CD4-positive, alpha-beta T cell treated with Interleukin-6 for 4 hours (primary cell): ENCODE measurements around the gene TRIM56.
"Not testable (repeated sequence)": the region's sequence is repeated elsewhere in the genome, so short reads cannot be mapped to it uniquely, and the experiment has no call there.

Experiments
- DNase-seq: peaks from one replicate; pipeline ENCODE4 v3.0.0-alpha.2; 2020; ENCODE audit warnings: mixed read lengths

The TRIM56 gene

DNA sequence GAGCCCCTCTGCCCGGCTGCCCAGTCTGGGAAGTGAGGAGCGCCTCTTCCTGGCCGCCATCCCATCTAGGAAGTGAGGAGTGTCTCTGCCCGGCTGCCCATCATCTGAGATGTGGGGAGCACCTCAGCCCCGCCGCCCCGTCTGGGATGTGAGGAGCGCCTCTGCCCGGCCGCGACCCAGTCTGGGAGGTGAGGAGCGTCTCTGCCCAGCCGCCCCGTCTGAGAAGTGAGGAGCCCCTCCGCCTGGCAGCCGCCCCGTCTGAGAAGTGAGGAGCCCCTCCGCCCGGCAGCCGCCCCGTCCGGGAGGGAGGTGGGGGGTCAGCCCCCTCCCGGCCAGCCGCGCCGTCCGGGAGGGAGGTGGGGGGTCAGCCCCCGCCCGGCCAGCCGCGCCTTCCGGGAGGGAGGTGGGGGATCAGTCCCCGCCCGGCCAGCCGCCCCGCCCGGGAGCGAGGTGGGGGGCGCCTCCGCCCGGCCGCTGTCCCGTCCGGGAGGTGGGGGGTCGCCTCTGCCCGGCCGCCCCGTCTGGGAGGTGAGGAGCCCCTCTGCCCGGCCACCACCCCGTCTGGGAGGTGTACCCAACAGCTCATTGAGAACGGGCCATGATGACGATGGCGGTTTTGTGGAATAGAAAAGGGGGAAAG, 7.1 kb downstream of the TRIM56 start:
- DNase-seq: not testable (repeated sequence)

DNA sequence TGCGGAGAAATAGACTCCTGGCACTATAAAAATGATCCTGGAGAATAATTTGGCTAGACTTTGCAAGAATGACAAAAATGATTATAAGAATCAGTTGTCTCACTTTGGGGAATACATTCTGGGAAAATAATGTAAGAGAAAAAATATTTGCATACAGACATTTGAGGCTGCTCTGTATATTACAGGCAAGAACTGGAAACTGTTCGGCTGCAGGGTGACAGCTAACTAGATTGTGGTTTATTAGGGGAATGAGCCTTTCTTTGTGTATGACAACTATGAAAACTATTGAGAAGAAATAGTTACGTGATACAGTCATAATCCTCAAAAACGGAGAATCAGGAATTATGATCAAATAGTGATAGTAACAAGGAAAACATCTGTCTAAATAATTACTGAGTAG, 8.6 kb downstream of the TRIM56 start:
- no peak for DNase-seq

DNA sequence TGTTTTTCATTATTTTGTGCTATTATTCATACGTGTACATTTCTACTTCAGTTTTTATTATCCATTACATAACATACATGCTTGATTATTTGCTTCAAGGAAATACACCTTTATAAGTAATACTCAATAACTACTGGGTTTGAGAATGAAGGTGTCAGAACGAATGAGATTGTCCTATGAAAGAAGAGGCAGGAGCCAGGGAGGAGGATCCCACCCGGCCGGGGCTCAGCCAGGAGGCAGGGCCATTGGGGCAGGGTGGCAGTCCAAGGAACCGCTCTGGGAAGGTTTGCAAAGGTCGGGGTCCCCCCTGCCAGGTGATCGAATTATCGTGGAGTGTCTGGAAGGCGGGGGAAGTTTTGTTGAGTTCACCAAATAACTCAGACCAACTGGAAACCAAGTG, 9.1 kb downstream of the TRIM56 start:
- no peak for DNase-seq

DNA sequence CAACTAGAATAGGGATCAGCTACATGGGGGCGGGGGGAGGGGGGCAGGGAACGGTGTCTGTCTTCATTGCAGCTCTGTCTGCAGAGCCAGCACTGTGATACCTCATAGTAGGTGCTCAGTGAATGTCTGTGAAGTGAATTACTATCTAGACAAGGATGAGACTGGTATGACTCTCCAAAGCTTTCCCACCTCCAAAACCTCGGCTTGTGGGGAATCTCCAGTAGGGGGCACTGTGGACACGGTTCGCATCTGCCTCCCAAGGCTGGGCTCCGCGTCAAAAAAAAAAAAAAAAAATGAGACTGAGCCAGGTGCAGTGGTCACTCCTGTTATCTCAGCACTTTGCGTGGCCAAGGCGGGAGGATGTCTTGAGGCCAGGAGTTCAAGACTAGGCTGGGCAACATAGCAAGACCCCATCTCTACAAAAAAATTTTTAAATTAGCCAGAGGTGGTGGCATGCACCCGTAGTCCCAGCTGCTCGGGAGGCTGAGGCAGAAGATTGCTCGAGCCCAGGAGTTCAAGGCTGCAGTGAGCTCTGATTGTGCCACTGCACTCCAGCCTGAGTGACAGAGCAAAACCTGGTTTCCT, 9.6 kb downstream of the TRIM56 start:
- DNase-seq: peak; percentile 25

DNA sequence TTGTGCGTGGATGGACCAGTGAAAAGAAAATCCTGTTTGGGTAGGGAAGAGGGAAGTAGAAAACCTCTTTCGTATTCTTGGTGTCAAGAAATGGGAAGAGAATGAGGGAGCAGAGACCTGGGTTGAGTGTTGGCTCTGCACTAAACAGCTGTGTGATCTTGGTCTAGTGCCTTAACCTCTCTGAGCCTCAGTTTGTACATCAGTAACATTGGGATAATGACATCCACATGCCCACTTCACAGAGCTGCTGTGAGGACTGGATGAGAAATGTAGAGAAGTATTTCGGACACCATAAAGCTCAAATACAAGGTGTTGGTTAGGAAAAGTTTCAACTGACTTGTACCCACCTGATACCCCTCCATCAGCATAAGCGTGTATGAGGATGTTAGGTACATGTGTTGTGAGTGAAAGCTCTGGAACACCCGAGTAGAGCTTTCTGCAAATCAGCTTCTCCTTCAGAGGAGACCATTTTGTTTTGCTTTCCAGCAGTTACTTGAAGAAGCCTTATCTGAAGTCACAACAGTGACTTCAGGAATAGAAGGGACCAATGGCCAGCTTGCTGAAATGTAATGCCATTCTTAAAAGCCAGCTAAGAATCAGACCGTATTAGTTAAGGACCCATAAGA, 11.2 kb downstream of the TRIM56 start:
- DNase-seq: no peak

DNA sequence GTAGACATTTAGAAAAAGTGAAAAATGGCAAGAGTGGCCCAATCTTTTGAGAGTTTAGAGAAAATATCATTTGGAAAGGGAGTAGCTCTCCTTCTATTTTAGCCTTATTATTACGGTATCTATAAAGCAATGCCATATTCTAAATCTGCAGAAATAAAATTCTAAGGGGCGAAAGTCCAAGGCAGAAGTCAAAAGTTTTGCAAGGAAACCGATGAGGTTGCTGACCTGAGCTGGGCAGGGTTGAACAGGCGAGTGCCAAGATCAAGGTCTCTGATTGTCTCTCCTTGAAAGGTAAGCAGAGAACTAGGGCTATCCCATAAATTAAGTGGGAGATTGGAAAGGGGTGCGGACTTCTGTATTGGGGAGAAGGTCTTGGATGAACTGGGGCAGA, 11.7 kb downstream of the TRIM56 start:
- DNase-seq: no peak

DNA sequence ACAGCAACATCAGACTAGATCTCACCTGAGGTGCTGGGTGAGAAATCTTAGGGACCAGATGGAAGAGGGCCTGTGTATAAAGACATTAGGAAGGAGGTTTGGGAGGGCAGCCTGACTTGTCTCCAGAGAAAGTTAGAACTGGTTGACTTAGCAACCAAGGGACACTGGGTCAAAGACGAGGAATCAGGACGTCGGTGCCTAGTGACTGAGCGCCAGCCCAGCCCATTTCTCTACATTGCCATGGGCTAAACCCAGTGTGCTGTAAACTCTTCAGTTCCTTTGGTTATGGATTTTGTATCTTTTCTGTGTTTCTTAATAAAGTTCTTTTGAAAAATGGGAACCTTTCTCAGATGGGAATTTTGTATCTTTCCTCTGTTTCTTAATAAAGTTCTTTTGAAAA, 12.3 kb downstream of the TRIM56 start:
- DNase-seq: no peak

DNA sequence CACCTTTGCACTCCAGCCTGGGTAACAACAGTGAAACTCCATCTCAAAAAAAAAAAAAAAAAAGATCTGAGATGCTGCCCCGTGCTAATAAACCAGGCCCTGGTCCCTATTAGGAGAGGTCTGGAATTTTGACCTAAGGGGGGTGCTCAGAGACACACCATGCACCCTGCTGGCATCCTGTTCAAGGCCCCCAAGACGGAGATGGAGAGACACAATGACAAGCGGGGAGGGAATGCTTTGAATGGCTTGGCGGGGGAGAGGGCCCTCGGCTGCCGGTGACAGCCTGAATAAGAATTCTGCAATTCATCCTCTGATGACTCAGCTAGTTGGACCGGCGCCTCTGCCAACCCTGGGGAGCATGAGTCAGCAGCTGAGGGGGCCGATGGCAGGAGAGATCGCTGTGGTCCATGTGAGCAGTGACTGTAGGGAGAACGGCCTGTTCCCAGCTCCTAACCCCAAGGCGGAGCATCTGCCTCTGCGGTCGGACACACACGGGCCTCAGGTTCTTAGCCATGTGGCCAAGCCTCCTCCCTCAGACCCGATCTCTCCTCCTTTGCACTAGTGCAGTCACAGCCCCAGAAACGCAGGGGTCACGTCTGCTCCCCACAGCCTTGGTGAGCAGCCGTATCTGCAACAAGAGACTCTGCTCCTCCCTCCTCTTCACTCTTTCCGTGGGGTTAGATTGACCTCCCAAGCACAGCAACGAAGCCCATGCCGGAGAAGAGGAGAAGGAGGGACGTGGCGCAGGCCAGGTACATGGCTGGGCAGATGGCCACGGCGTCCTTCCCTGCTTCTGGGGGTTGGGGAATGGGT, 14.9 kb downstream of the TRIM56 start:
- peak; percentile 44 for DNase-seq

DNA sequence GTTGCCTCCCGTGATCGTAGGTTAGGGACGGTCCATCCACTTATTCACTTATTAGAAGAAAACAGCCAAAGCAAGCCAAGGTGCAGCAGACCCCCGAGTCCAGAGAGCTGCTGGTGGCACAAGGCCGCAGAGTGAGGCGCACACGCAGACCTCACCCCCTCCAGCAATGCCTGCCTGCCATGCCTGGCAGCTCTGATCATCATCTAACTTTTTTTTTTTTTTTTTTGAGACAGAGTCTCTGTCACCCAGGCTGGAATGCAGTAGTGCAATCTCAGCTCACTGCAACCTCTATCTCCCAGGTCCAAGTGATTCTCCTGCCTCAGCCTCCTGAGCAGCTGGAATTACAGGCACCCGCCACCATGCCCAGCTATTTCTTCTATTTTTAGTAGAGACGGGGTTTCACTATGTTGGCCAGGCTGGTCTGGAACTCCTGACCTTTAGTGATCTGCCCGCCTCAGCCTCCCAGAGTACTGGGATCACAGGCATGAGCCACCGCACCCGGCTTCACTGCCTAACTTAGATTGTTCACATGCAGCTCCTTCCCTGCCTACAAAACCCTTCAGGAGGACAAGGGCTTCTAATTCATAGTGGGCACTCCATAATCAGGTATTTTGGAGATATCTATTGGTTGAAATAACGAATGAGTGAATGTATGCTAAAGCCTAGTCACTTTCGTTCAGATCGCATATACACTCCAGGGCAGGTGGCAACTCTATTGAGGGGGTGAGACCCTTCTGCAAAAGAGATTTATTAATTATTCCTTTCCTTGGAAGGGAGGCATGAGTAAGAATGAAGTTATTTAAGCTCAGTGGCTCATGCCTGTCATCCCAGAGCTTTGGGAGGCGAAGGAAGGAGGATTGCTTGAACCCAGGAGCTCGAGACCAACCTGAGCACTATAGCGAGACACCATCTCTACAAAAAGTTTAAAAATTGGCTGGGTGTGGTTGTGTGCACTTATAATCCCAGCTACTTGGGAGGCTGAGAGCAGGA, 15.9 kb downstream of the TRIM56 start:
- no peak for DNase-seq

DNA sequence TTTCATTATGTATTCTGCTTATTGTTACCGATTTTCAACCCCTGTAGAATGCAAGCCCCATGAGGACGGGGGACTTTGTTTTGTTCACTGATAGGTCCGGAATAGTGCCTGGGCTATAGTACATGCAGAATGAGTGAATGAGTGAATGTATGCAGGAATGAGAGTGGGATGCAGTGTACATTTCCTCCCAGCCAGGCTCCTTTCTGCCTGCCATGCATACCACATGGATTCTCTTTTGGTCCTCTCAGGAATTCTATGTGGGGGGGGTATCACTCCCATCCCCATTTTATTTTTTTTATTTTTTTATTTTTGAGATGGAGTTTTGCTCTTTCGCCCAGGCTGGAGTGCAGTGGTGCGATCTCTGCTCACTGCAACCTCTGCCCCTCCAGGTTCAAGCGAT, 16.7 kb downstream of the TRIM56 start:
- DNase-seq: no peak

DNA sequence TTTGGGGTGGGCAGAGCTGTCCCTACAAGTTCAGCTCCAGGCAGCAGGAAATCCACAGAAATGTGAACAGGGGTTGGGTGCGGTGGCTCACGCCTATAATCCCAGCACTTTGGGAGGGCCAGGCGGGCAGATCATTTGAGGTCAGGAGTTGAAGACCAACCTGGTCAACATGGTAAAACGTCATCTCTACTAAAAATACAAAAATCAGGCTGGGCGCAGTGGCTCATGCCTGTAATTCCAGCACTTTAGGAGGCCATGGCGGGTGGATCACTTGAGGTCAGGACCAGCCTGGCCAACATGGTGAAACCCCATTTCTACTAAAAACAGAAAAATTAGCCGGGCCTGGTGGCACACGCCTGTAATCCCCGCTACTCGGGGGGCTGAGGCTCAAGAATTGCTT, 18.4 kb downstream of the TRIM56 start:
- not testable (repeated sequence) for DNase-seq

DNA sequence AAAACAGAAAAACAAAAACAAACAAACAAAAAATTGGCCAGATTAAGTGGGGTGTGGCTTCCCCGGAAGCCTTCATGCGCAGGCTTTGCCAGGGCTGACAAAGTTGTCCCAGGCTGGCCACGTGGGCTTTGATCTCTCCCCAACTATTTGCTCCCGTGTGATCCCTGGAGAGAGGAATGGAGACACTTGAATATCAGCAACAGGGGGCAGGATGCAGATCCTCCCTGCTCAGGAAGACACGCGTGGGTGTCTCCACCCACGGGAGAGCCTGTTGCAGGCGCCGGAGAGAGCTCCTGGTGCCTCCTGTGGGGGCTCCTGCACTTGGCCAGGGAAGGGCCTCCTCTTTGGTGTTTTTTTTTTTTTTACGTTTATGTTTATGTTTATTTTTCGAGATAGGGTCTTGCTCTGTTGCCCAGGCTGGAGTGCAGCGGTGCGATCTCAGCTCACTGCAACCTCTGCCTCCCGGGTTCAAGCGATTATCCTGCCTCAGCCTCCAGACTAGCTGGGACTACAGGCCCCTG, 19.0 kb downstream of the TRIM56 start:
- DNase-seq: no peak

DNA sequence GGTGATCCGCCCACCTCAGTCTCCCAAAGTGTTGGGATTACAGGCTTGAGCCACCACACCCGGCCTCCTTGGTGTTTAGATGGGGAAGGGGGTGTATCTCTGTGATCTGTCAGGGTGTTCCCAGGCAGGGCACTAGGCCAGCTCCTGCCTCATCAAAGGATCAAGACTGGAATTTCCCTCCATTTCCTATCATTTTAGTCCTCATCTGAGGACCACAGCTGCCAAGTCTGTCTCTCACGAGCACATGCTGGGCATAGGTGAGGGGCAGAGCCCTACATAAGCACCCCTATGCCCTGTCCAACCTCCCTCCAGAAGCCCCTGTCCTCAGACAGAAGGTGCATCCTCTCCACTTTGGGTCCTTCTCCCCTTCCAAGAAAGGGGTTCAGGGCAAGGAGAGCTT, 19.5 kb downstream of the TRIM56 start:
- DNase-seq: no peak

DNA sequence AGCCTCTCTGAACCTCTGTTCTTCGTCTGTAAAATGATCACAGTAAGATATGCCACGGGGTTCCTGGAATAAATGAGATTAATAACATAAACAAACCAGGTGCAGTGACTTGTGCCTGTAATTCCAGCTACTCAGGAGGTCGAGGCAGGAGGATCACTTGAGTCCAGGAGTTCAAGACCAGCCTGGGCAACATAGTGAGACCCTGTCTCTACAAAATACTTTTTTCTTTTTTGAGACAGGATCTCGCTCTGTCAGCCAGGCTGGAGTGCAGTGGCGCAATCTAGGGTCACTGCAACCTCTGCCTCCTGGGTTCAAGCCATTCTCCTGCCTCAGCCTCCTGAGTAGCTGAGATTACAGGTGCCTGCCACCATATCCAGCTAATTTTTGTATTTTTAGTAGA, 20.0 kb downstream of the TRIM56 start:
- not testable (repeated sequence) for DNase-seq

DNA sequence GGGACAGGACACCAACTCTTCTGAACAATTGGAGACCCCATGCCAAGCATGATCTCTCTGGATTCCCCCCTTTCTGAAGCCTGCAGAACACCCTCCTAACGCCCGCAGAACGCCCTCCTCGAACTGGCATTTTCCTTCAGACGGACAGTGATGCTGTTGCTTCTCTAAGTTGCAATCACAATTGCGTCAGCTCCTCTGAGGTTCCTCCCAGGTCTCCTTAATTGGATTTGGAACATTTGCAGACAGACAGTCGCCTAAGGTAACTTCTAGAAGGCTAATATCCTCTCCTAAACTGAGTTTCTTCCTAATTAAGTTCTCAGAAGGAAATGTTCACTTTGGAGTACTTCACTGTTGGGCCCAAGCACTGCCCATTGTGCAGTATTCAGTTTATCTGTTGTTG, 21.1 kb downstream of the TRIM56 start:
- DNase-seq: no peak

DNA sequence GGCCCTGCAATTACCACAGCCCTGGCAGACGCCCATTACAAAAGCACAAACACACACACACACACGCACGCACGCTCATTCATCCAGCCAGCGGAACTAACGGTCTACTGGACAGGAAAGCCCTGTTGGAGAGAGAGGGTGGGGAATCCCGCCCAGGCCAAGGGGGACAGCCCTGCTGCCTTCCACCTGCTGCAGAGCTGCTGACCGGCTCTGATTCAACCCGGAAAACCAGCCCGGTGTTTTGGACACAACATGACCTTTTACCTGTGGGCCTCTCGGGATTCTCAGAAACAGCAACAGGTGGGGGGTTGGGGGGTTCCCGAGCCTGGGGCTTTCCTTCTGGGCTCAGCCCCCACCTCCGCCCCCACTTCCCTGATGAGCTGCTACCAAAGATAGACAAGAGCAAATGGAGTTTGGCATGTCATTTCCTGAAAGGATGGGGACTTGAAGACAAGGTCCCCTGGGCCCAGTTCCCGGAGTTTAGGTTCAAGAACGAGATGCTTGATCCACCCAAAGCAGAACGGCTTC, 23.1 kb downstream of the TRIM56 start:
- DNase-seq: no peak

DNA sequence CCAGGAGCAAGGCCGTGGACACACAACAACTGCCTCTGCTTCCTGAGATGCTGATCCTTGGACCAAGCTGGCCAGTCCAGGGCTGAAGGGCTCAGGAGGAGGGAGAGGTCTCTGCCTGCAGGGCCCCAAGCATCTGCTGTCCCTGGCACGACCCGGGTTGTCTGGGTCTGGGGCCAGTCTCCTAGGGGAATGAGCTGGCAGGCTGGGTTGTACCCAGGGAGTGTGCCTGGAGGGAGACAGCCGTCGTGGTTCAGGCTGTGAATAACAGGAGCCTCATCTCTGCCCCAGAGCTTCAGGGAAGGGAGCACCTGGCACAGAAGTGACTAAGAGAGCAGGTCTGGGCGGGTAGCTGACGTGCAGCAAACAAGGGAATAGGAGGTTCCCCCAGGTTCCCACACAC, 23.7 kb downstream of the TRIM56 start:
- DNase-seq: no peak

DNA sequence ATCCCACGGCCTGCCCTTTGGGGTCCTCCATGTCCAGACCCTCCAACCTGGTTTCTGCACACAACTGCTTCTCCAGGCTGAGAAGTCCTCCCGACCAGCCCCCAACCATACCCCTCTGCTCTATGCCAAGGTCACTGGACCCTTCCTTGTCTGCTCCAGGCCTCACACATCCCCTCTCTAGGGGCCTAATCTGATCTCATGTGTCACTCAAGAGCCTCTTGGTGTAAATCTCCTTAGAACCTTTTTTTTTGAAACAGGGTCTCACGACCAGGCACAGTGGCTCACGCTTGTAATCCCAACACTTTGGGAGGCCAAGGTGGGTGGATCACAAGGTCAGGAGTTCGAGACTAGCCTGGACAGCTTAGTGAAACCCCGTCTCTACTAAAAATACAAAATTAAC, 24.1 kb downstream of the TRIM56 start:
- DNase-seq: no peak

DNA sequence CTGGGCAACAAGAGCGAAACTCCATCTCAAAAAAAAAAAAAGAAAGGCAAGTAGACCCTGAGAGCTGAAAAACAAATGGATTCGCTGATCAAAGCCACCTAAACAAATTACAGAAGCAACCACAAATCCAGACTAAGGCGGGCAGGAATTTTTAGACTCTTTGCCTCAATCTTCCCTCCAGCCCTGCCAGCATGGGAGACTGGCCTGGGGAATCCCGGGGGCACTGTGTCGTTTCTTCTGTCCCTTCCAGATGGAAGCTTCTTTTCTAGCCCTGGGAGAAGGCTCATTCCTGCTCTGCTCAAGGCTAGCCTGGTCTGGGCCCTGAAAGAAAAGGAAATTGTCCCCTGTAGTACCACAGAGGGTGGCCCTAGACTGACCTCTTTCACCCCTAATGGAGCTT, 26.0 kb downstream of the TRIM56 start:
- no peak for DNase-seq

DNA sequence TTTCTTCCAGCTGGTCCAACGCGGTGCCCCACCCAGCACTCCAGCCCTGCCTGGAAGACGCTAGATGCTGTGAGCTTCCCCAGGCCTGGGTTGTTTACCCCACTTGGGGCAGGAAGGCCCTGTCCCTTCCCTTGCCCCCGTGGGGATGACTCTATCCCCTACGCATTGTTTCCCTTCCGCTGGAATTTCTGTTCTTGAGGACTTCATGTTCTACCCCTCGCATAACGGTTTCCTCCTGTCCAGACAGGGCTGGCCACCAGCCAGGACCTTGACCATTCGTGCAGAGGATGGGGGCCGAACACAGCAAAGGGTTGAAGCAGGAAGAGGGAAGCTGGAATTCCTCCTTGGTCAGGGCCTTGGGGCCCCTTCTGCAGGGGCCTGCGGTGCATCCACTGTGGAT, 27.0 kb downstream of the TRIM56 start:
- DNase-seq: no peak

DNA sequence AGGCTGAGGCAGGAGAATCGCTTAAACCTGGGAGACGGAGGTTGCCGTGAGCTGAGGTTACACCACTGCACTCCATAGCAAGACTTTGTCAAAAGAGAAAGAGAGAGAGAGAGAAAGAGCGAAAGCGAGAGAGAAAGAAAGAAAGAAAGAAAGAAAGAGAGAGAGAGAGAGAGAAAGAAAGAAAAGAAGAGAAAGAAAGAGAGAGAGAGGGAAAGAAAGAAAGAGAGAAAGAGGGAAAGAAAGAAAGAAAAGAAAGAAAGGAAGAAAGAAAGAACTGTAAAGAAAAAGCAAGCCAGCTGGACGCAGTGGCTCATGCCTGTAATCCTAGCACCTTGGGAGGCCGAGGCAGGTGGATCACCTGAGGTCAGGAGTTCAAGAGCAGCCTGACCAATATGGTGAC, 27.9 kb downstream of the TRIM56 start:
- not testable (repeated sequence) for DNase-seq

DNA sequence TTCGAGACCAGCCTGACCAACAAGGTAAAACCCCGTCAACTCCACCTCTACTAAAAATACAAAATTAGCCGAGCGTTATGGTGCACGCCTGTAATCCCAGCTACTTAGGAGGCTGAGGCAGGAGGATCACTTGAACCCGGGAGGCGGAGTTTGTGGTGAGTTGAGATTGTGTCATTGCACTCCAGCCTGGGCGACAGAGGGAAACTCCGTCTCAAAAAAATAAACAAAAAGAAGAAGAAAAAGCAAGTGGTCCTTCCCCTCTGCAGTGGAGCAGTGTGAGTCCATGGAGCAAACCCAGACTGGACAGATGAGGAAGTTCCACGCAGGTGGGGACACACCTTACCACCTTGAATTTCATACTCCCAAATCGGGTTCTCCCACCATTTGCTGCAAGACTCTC, 28.6 kb downstream of the TRIM56 start:
- no peak for DNase-seq
